ENCODE measurements around the gene BBOF1. TPM values are rescaled to one million over a fixed set of nuclear protein-coding genes. Genes with fewer than 3 reads are reported as not detected.

The BBOF1 gene
- total and polyA plus RNA-seq, 2 of the 4 experiments (the other 2 are of a cell fraction), result 1.6 TPM

- dilution Hi-C loops (cut with HindIII; ENCODE audit: low sequenced_read_pairs, unreplicated experiment), result no loop called here
- no peak overlapping the region for H4K8ac ChIP-seq (ENCODE audit: low read depth in 2 of 2, low read length in 2 of 2)
- no peaks in the 10 kb centered on the region for H3K9me1 ChIP-seq (ENCODE audit: insufficient read depth, low read length)
- H3K36me3 ChIP-seq (ENCODE audit: control insufficient read depth, insufficient read depth, low read length), result no peaks in the 10 kb centered on the region
- H3K4me3 ChIP-seq (ENCODE audit: insufficient read depth, low read depth, low read length), result no peak overlapping the region
- ChIA-PET CTCF (interaction anchor here (0.6 kb wide), 1 partner anchor 34 kb away, joined by 3 read pairs; no protein-coding TSS in a partner anchor), POLR2A (ENCODE audit: unreplicated experiment) (no interaction called here)
- H4K5ac ChIP-seq (ENCODE audit: low read depth, low read length), result no peak overlapping the region
- H3K4me1 ChIP-seq (ENCODE audit: control insufficient read depth, insufficient read depth, low read length), result no peaks in the 10 kb centered on the region
- no peak for ATAC-seq (ENCODE audit: low read depth)
- H3K4ac ChIP-seq (ENCODE audit: low read depth, low read length), result no peak overlapping the region
- H2AK5ac ChIP-seq (ENCODE audit: low read depth, low read length), result no peak overlapping the region
- H3K18ac ChIP-seq (ENCODE audit: low read depth, low read length), result no peak overlapping the region
- H2AFZ ChIP-seq (replicated peaks; ENCODE audit: low read length, poor library complexity), result no peak overlapping the region
- H3K4me2 ChIP-seq (ENCODE audit: low read depth, low read length), result no peak overlapping the region
- in situ Hi-C loops (cut with MboI; ENCODE audit: low sequenced_read_pairs), result no loop called here
- H2BK5ac ChIP-seq (ENCODE audit: low read depth, low read length, poor library complexity, severe bottlenecking), result no peak overlapping the region
- H3K14ac ChIP-seq (replicated peaks; ENCODE audit: low read depth, low read length), result no peak overlapping the region
- intact Hi-C loops (cut with micrococcal nuclease), result no loop called here
- BruUV-seq (replicated peaks), result no TSS peak
- WGBS, 2 experiments (ENCODE audit: extremely low coverage in 2 of 2, insufficient read length in 1 of 2), result no CpG with 5 or more reads among the region's 1 CpG
- H3K9me3 ChIP-seq (ENCODE audit: control insufficient read depth, insufficient read depth, low read length), result no peaks in the 10 kb centered on the region
- H2BK20ac ChIP-seq (ENCODE audit: low read depth, low read length), result no peak overlapping the region
- TF ChIP-seq CHD1 (IDR thresholded peaks at IDR 0.05; ENCODE audit: low read depth, low read length) (no peak), POLR2A (IDR thresholded peaks at IDR 0.05; ENCODE audit: low read depth, low read length) (no peak), BHLHE40 (IDR thresholded peaks at IDR 0.05; ENCODE audit: low read depth, low read length) (no peak), FOS (IDR thresholded peaks at IDR 0.05; ENCODE audit: low read depth, low read length) (no peak), CEBPB (IDR thresholded peaks at IDR 0.05; ENCODE audit: low read depth, low read length) (no peak), MAFK (IDR thresholded peaks at IDR 0.05; ENCODE audit: low read depth, low read length) (no peak), RFX5 (IDR thresholded peaks at IDR 0.05; ENCODE audit: low read depth, low read length) (no peak), MXI1 (IDR thresholded peaks at IDR 0.05; ENCODE audit: borderline replicate concordance, low read depth, low read length) (no peak), ELK1 (IDR thresholded peaks at IDR 0.05; ENCODE audit: borderline replicate concordance, low read depth, low read length) (no peak), RCOR1 (IDR thresholded peaks at IDR 0.05; ENCODE audit: insufficient replicate concordance, low read length) (no peak), NFE2L2 (IDR thresholded peaks at IDR 0.05; ENCODE audit: low read depth, low read length) (no peak), SMC3 (IDR thresholded peaks at IDR 0.05; ENCODE audit: low read depth, low read length) (no peak)
- TF ChIP-seq, protein P1, sequence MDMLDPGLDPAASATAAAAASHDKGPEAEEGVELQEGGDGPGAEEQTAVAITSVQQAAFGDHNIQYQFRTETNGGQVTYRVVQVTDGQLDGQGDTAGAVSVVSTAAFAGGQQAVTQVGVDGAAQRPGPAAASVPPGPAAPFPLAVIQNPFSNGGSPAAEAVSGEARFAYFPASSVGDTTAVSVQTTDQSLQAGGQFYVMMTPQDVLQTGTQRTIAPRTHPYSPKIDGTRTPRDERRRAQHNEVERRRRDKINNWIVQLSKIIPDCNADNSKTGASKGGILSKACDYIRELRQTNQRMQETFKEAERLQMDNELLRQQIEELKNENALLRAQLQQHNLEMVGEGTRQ (IDR thresholded peaks at IDR 0.05; ENCODE audit: low read depth, low read length), result no peak
- TF ChIP-seq, protein P2, sequence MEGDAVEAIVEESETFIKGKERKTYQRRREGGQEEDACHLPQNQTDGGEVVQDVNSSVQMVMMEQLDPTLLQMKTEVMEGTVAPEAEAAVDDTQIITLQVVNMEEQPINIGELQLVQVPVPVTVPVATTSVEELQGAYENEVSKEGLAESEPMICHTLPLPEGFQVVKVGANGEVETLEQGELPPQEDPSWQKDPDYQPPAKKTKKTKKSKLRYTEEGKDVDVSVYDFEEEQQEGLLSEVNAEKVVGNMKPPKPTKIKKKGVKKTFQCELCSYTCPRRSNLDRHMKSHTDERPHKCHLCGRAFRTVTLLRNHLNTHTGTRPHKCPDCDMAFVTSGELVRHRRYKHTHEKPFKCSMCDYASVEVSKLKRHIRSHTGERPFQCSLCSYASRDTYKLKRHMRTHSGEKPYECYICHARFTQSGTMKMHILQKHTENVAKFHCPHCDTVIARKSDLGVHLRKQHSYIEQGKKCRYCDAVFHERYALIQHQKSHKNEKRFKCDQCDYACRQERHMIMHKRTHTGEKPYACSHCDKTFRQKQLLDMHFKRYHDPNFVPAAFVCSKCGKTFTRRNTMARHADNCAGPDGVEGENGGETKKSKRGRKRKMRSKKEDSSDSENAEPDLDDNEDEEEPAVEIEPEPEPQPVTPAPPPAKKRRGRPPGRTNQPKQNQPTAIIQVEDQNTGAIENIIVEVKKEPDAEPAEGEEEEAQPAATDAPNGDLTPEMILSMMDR (conservative IDR thresholded peaks at IDR 0.05; ENCODE audit: low read depth, low read length), result no peak
- H3K79me1 ChIP-seq (ENCODE audit: low read depth in 1 of 2, low read length in 2 of 2), result no peaks in the 10 kb centered on the region
- no peak overlapping the region for H2BK15ac ChIP-seq (ENCODE audit: low read depth, low read length)
- no peak overlapping the region for H2AK9ac ChIP-seq (replicated peaks; ENCODE audit: low read depth, low read length, poor library complexity)
- H3K9ac ChIP-seq (ENCODE audit: low read depth, low read length), result no peak overlapping the region
- DNase-seq, result no peak
- H3K27ac ChIP-seq (ENCODE audit: insufficient read depth, low read length), result no peak overlapping the region
- no peaks in the 10 kb centered on the region for H3K27me3 ChIP-seq (ENCODE audit: control insufficient read depth, insufficient read depth, low read length)
- H4K91ac ChIP-seq (ENCODE audit: insufficient read depth, low read depth, low read length), result no peak overlapping the region
- no peak overlapping the region for H3K23ac ChIP-seq (ENCODE audit: low read depth, low read length)
- H4K20me1 ChIP-seq (ENCODE audit: insufficient read depth, low read length), result no peaks in the 10 kb centered on the region
- H2BK120ac ChIP-seq (ENCODE audit: low read depth, low read length), result no peak overlapping the region
- H3K56ac ChIP-seq (ENCODE audit: extremely low read depth, insufficient read depth, low read length), result no peak overlapping the region
Measured at GRCh38 chr14:74077401-74077800, 58.3 kb downstream of the BBOF1 start.
